ENCODE data around the gene IMPDH1. TPM values are rescaled to one million over a fixed set of nuclear protein-coding genes. Genes with fewer than 3 reads are reported as not detected.

The IMPDH1 gene
- total and polyA plus RNA-seq, 3 donors from 2014 or later, result 32.3 to 64.5 (median 48.3) TPM

- TF ChIP-seq, protein P1, sequence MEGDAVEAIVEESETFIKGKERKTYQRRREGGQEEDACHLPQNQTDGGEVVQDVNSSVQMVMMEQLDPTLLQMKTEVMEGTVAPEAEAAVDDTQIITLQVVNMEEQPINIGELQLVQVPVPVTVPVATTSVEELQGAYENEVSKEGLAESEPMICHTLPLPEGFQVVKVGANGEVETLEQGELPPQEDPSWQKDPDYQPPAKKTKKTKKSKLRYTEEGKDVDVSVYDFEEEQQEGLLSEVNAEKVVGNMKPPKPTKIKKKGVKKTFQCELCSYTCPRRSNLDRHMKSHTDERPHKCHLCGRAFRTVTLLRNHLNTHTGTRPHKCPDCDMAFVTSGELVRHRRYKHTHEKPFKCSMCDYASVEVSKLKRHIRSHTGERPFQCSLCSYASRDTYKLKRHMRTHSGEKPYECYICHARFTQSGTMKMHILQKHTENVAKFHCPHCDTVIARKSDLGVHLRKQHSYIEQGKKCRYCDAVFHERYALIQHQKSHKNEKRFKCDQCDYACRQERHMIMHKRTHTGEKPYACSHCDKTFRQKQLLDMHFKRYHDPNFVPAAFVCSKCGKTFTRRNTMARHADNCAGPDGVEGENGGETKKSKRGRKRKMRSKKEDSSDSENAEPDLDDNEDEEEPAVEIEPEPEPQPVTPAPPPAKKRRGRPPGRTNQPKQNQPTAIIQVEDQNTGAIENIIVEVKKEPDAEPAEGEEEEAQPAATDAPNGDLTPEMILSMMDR (IDR thresholded peaks at IDR 0.05), result no peak
- no peak for TF ChIP-seq POLR2A (IDR thresholded peaks at IDR 0.05)
- no peak for DNase-seq
- Histone ChIP-seq H3K27ac (no peak overlapping the region), H3K4me1 (peaks cover 12% of the 10 kb centered on the region), H3K36me3 (ENCODE audit: low read depth, missing control alignments) (no peaks in the 10 kb centered on the region), H3K4me3 (peak overlapping the region in 1 of 2 donors; percentile 57), H3K9me3 (no peaks in the 10 kb centered on the region), H3K27me3 (no peaks in the 10 kb centered on the region)
- intact Hi-C loops (cut with DNase I; ENCODE audit: low total_unique reads), result no loop called here
- whole genome bisulfite sequencing, 2 donors, result 21 to 25% methylated on average over 6 to 9 of the region's 9 CpGs
Observed at GRCh38 chr7:128360359-128360678, 49.5 kb downstream of the IMPDH1 start.

GRCh38 chr7:128359939-128360338 lies 49.8 kb downstream of the IMPDH1 start:
- WGBS, 2 donors, result 73% methylated on average over 2 to 4 of the region's 4 CpGs
- TF ChIP-seq POLR2A (IDR thresholded peaks at IDR 0.05), result no peak
- TF ChIP-seq, protein P1 (IDR thresholded peaks at IDR 0.05), result no peak
- no peak for DNase-seq
- no peak overlapping the region for H3K4me3 ChIP-seq
- H3K36me3 ChIP-seq (ENCODE audit: low read depth, missing control alignments), result no peaks in the 10 kb centered on the region
- peaks cover 12% of the 10 kb centered on the region for H3K4me1 ChIP-seq
- no peak overlapping the region for H3K27ac ChIP-seq
- intact Hi-C loops (cut with DNase I; ENCODE audit: low total_unique reads), result no loop called here
- H3K27me3 ChIP-seq, result no peaks in the 10 kb centered on the region
- H3K9me3 ChIP-seq, result no peaks in the 10 kb centered on the region

- Histone ChIP-seq H3K27ac (no peak overlapping the region), H3K4me3 (no peak overlapping the region), H3K4me1 (peaks cover 12% of the 10 kb centered on the region), H3K36me3 (ENCODE audit: low read depth, missing control alignments) (no peaks in the 10 kb centered on the region), H3K27me3 (no peaks in the 10 kb centered on the region), H3K9me3 (no peaks in the 10 kb centered on the region)
- TF ChIP-seq POLR2A (IDR thresholded peaks at IDR 0.05), result no peak
- TF ChIP-seq, protein P1 (IDR thresholded peaks at IDR 0.05), result no peak
- no peak for DNase-seq
- 87 to 99% methylated on average over 3 to 12 of the region's 12 CpGs for WGBS, 2 donors
- intact Hi-C loops (cut with DNase I; ENCODE audit: low total_unique reads), result no loop called here
Observed at GRCh38 chr7:128359336-128359735, 50.4 kb downstream of the IMPDH1 start.

GRCh38 chr7:128358233-128358632 lies 51.5 kb downstream of the IMPDH1 start:
- Histone ChIP-seq H3K9me3 (no peaks in the 10 kb centered on the region), H3K27ac (no peak overlapping the region), H3K4me3 (no peak overlapping the region), H3K27me3 (no peaks in the 10 kb centered on the region), H3K4me1 (peaks cover 12% of the 10 kb centered on the region), H3K36me3 (ENCODE audit: low read depth, missing control alignments) (no peaks in the 10 kb centered on the region)
- intact Hi-C loops (cut with DNase I; ENCODE audit: low total_unique reads), result no loop called here
- no peak for DNase-seq
- 76 to 94% methylated on average over 1 of the region's 1 CpG for WGBS, 2 donors
- TF ChIP-seq, protein P1 (IDR thresholded peaks at IDR 0.05), result no peak
- no peak for TF ChIP-seq POLR2A (IDR thresholded peaks at IDR 0.05)

DNA sequence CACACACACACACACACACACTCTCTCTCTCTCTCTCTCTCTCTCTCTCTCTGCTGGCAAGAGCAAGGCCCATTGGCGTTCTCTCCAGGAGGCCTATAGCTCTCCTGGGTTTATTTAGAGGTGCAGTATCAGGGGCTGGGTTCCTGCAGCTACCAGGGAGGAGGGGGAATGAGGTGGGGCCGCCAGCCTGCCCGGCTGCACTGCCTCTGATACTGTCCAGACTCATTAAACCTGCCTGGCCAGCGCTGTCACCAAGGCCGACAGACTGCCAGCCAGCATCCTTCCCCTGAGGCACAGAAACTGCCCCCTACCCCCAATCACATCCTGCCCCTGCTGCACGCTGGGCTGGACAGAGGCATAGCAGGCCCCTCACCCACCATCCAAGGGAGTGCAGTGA lies 52.6 kb downstream of the IMPDH1 start:
- 79 to 89% methylated on average over 4 to 6 of the region's 6 CpGs for WGBS, 2 donors
- DNase-seq, result no peak

More for the DNA sequence above, 52.6 kb downstream of the IMPDH1 start:
- intact Hi-C loops (cut with DNase I; ENCODE audit: low total_unique reads), result no loop called here
- H3K27me3 ChIP-seq, result no peaks in the 10 kb centered on the region
- H3K36me3 ChIP-seq (ENCODE audit: low read depth, missing control alignments), result no peaks in the 10 kb centered on the region
- H3K4me1 ChIP-seq, result peaks cover 12% of the 10 kb centered on the region
- H3K9me3 ChIP-seq, result no peaks in the 10 kb centered on the region
- H3K27ac ChIP-seq, result no peak overlapping the region
- H3K4me3 ChIP-seq, result no peak overlapping the region
- TF ChIP-seq, protein P1 (IDR thresholded peaks at IDR 0.05), result no peak
- no peak for TF ChIP-seq POLR2A (IDR thresholded peaks at IDR 0.05)

Measured in testis (tissue), 3 donors.